Activated CD8-positive, alpha-beta memory T cell treated with anti-CD3 and anti-CD28 coated beads for 1 hour (primary cell): ENCODE measurements around the gene TMEM87B.

ENCODE experiments used
- DNase-seq, 2 donors: peaks; one replicate each; pipeline ENCODE4 v3.0.0-alpha.2; 2020; ENCODE audit warnings: low read depth in 1 of 2; ENCODE audit errors: extremely low read depth in 1 of 2

Gene TMEM87B

GRCh38 chr2:112163541-112163981 lies 108.5 kb downstream of the TMEM87B start:
- no peak for DNase-seq

GRCh38 chr2:112164876-112165275 lies 109.8 kb downstream of the TMEM87B start:
- DNase-seq, result no peak

GRCh38 chr2:112165296-112165695 lies 110.2 kb downstream of the TMEM87B start:
- DNase-seq, result no peak

- no peak for DNase-seq
Observed at GRCh38 chr2:112166806-112167499, 111.9 kb downstream of the TMEM87B start.

- no peak for DNase-seq
Observed at GRCh38 chr2:112168422-112169124, 113.5 kb downstream of the TMEM87B start.
